Esophagus muscularis mucosa (tissue), 4 donors: ENCODE results near the gene FBRS. TPM values are rescaled to one million over a fixed set of nuclear protein-coding genes. Genes with fewer than 3 reads are reported as not detected.

Source experiments
- DNase-seq: peaks from one replicate; pipeline ENCODE4 v3.0.0-alpha.2; 2017; ENCODE audit errors: extremely low spot score
- H3K27ac ChIP-seq, 4 donors: fragments of 200-600 bp; sonication (generic); replicated peaks in 1 of 4; 1 replicate in 3 of 4; 2 replicates in 1 of 4; pipeline ENCODE4 v1.5.1; 2016 to 2019; ENCODE audit warnings: mild to moderate bottlenecking in 1 of 4
- H3K27me3 ChIP-seq, 4 donors: fragments of 200-600 bp; sonication (generic); one replicate each; pipeline versions ENCODE4 v1.5.1 to v1.6.0; 2016 to 2019
- H3K36me3 ChIP-seq, 4 donors: fragments of 200-600 bp; sonication (generic); one replicate each; pipeline ENCODE4 v1.5.1; 2016 to 2019
- H3K4me1 ChIP-seq, 4 donors: fragments of 200-600 bp; sonication (generic); one replicate each; pipeline ENCODE4 v1.5.1; 2016 to 2019
- H3K4me3 ChIP-seq, 4 donors: fragments of 200-600 bp; sonication (generic); 1 replicate in 2 of 4; 2 replicates in 2 of 4; pipeline ENCODE4 v1.5.1; 2016 to 2019; ENCODE audit warnings: mild to moderate bottlenecking in 4 of 4, moderate library complexity in 1 of 4
- H3K9me3 ChIP-seq, 4 donors: fragments of 200-600 bp; sonication (generic); 1 replicate in 3 of 4; 2 replicates in 1 of 4; pipeline ENCODE4 v1.5.1; 2016 to 2019
- CTCF ChIP-seq, 3 experiments: fragments of 200-600 bp in 2 of 3; fragments of 450-650 bp in 1 of 3; sonication (generic) in 2 of 3; IDR thresholded peaks; one replicate each; pipeline ENCODE4 v1.5.1; 2017 to 2019; ENCODE audit warnings: antibody characterized with exemption in 3 of 3, mild to moderate bottlenecking in 2 of 3, moderate library complexity in 1 of 3
- EP300 ChIP-seq: sonication (generic); formaldehyde crosslinking; IDR thresholded peaks from one replicate; pipeline ENCODE4 v1.6.1; 2017; ENCODE audit warnings: antibody characterized with exemption
- POLR2A ChIP-seq: fragments of 450-650 bp; IDR thresholded peaks from one replicate; pipeline ENCODE4 v1.6.1; 2017; ENCODE audit warnings: antibody characterized with exemption, moderate library complexity, mild to moderate bottlenecking, low read depth
- POLR2AphosphoS5 ChIP-seq, 2 donors: sonication (generic); formaldehyde crosslinking; IDR thresholded peaks; one replicate each; pipeline ENCODE4 v1.6.1; 2017; ENCODE audit warnings: antibody characterized with exemption in 2 of 2
- WGBS: methylation state at CpG from one replicate; pipeline ENCODE4 v1.1.5; 2018; 5-methylcytosine and 5-hydroxymethylcytosine counted together
- intact Hi-C: fragments of 100-400 bp; cut with DNase I; formaldehyde crosslinking; loops from one replicate; pipeline ENCODE4 v1.15.1; 2023
- total RNA-seq, 4 donors: library from RNA; depleted of rRNA; stranded (reverse); fragments of >200 nt; gene quantifications; one replicate each; pipeline versions ENCODE4 v1.1.0 to v1.2.1, GENCODE V29; 2016

Gene FBRS
- total RNA-seq, 4 donors from 2014 or later, result 26.2 to 63.4 (median 37.8) TPM

GRCh38 chr16:30655815-30656347, 2.4 kb upstream of the FBRS start:
- no peak for DNase-seq
- Histone ChIP-seq H3K27me3 (no peaks in the 10 kb centered on the region), H3K4me1 (peaks cover 31 to 61% (median 55%) of the 10 kb centered on the region in 4 donors), H3K9me3 (no peaks in the 10 kb centered on the region), H3K4me3 (no peak overlapping the region), H3K27ac (peak overlapping the region in 2 of 4 donors; percentile 16 to 98), H3K36me3 (peaks cover 38 to 52% (median 48%) of the 10 kb centered on the region in 4 donors)
- intact Hi-C loops, result no loop called here
- TF ChIP-seq POLR2A, result no peak
- TF ChIP-seq EP300, result no peak
- TF ChIP-seq CTCF (IDR thresholded peaks at IDR 0.05), result no peak
- no peak for TF ChIP-seq POLR2AphosphoS5 (IDR thresholded peaks at IDR 0.05)
- WGBS, result 92% methylated on average over 9 of the region's 12 CpGs

- Histone ChIP-seq H3K4me3 (no peak overlapping the region), H3K4me1 (peaks cover 36 to 66% (median 60%) of the 10 kb centered on the region in 4 donors), H3K36me3 (peaks cover 38 to 57% (median 53%) of the 10 kb centered on the region in 4 donors), H3K27ac (peak overlapping the region; percentile 87 to 99 (median 98)), H3K9me3 (no peaks in the 10 kb centered on the region), H3K27me3 (no peaks in the 10 kb centered on the region)
- WGBS, result 96% methylated on average over 8 of the region's 8 CpGs
- no peak for TF ChIP-seq EP300
- no peak for TF ChIP-seq POLR2AphosphoS5 (IDR thresholded peaks at IDR 0.05)
- TF ChIP-seq CTCF (IDR thresholded peaks at IDR 0.05), result no peak
- no peak for TF ChIP-seq POLR2A
- intact Hi-C loops, result no loop called here
- DNase-seq, result no peak
Measured at GRCh38 chr16:30656388-30656787, 1.8 kb upstream of the FBRS start.

- peak; percentile 27 for TF ChIP-seq POLR2A
- no peak for TF ChIP-seq POLR2AphosphoS5 (IDR thresholded peaks at IDR 0.05)
- no peaks in the 10 kb centered on the region for H3K9me3 ChIP-seq
- peaks cover 37 to 66% (median 61%) of the 10 kb centered on the region in 4 donors for H3K4me1 ChIP-seq
- no peak for DNase-seq
- H3K36me3 ChIP-seq, result peaks cover 39 to 65% (median 61%) of the 10 kb centered on the region in 4 donors
- H3K4me3 ChIP-seq, result peak overlapping the region; percentile 54 to 93 (median 72)
- WGBS, result 33% methylated on average over 29 of the region's 32 CpGs
- intact Hi-C loops, result no loop called here
- H3K27me3 ChIP-seq, result no peaks in the 10 kb centered on the region
- peak overlapping the region; percentile 87 to 99 (median 98) for H3K27ac ChIP-seq
Measured at GRCh38 chr16:30656974-30657865, 1.0 kb upstream of the FBRS start.

DNA sequence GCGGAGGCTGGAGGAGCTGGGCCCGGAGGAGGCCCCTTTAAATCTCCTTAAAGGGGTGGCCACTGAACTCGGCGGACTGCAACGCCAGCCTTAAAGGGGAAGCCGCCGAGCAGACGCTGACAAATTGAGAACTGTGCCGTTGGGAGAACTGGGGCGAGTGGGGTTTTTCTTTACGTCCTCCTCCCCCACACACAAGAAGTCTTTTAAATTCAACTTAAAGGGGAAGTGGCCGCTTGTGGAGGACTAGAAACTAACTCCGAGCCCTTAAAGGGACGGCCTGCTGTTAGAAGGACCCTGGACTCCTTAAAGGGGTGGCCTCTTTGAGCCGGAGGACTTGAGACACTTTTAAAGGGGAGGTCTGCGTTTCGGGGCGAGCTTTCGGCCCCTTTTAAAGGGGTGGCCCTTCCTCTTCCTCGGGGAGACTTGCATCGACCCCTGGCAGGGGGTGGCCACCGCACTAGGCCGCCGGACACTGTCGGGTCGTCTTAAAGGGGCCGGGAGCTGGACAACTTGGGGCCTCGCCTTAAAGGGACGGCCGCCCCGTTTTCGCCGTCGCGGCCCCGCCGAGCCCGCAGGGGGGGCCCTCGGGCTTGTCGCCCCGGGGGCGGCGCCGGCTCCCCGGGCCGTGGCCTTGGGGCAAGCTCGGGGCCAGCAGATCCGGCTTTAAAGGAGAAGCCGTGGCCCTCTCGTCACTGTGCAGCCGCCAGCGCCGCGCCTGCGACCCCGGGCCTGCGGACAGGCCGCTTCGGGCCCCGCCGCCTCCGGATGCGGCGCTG, 688 bp downstream of the FBRS start:
- peaks cover 29 to 66% (median 62%) of the 10 kb centered on the region in 4 donors for H3K4me1 ChIP-seq
- 6% methylated on average over 6 of the region's 64 CpGs for WGBS
- intact Hi-C loops, result no loop called here
- peak; percentile 96 for DNase-seq
- peaks cover 41 to 65% (median 62%) of the 10 kb centered on the region in 4 donors for H3K36me3 ChIP-seq
- TF ChIP-seq POLR2AphosphoS5 (IDR thresholded peaks at IDR 0.05) (peak in 1 of 2 donors; percentile 30), POLR2A (no peak), EP300 (no peak), CTCF (IDR thresholded peaks at IDR 0.05) (peak in 2 of 3 experiments; percentile 13 to 14)
- no peaks in the 10 kb centered on the region for H3K9me3 ChIP-seq
- H3K4me3 ChIP-seq, result peak overlapping the region; percentile 71 to 95 (median 90)
- no peaks in the 10 kb centered on the region for H3K27me3 ChIP-seq
- peak overlapping the region; percentile 92 to 99 (median 98) for H3K27ac ChIP-seq
